Right atrium auricular region (tissue), 2 donors: Measurements from ENCODE around the gene CYGB. TPM values are rescaled to one million over a fixed set of nuclear protein-coding genes. Genes with fewer than 3 reads are reported as not detected.

ENCODE experiments used
- DNase-seq: peaks from one replicate; pipeline ENCODE4 v3.0.0-alpha.2; 2019; ENCODE audit warnings: low spot score
- H3K27ac ChIP-seq, 2 donors: fragments of 200-600 bp; sonication (generic); 1 replicate in 1 of 2; 2 replicates in 1 of 2; pipeline ENCODE4 v1.5.1; 2016 to 2019
- H3K27me3 ChIP-seq, 2 donors: fragments of 200-600 bp; sonication (generic); one replicate each; pipeline versions ENCODE4 v1.5.1 to v1.6.0; 2017 to 2019
- H3K36me3 ChIP-seq: fragments of 200-600 bp; sonication (generic); one replicate; pipeline ENCODE4 v1.5.1; 2016
- H3K4me1 ChIP-seq, 2 donors: fragments of 200-600 bp; sonication (generic); one replicate each; pipeline versions ENCODE4 v1.5.1 to v1.6.0; 2017 to 2019
- H3K4me3 ChIP-seq, 2 donors: fragments of 200-600 bp; sonication (generic); 1 replicate in 1 of 2; 2 replicates in 1 of 2; pipeline ENCODE4 v1.5.1; 2017 to 2019; ENCODE audit warnings: mild to moderate bottlenecking in 1 of 2, moderate library complexity in 1 of 2
- H3K9me3 ChIP-seq, 2 donors: fragments of 200-600 bp; sonication (generic); one replicate each; pipeline ENCODE4 v1.5.1; 2019
- total RNA-seq, 2 donors: library from RNA; depleted of rRNA; stranded (reverse); fragments of >200 nt; gene quantifications; one replicate each; pipeline ENCODE4 v1.1.0, GENCODE V29; 2016
- TF ChIP-seq, protein P1 (sequence below), 2 donors: fragments of 200-600 bp; sonication (generic); IDR thresholded peaks; one replicate each; pipeline ENCODE4 v1.5.1; 2019; ENCODE audit warnings: antibody characterized with exemption in 2 of 2

The CYGB gene
- total RNA-seq, 2 donors from 2014 or later = 23.0 to 48.7 TPM

DNA sequence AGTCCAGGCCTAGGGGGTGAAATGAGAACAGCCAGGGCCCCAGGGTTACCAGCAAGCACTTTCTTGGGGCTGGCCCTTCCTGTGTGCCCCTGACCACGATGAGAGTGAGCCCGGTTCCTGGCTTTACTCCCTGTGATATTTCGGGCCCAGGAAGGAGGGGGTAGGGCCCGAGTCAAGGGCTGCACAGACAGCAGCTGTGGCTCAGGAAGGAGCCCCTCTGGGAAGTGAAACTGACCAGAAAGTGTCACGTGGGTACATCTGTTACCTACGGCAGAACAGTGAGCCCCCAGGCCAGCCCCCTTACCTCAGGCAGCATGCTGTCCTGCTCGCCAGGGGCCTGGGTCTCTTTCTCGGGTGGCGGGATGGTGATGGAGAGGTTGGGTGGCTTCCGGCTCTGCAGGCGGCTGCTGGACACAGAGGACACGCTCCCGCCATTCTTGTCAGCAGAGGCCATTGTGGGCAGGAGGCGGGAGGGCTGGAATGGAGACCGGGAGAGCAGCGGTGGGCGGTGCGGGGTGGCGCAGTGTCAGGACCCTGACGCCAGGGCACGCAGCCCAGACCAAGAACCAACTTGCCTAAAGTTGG, 56.3 kb downstream of the CYGB start:
- Histone ChIP-seq H3K4me3 (no peak overlapping the region), H3K27me3 (no peaks in the 10 kb centered on the region), H3K27ac (peak overlapping the region in 1 of 2 donors; percentile 16), H3K36me3 (no peaks in the 10 kb centered on the region), H3K4me1 (peaks cover 0 to 27% of the 10 kb centered on the region in 2 donors), H3K9me3 (no peaks in the 10 kb centered on the region)
- DNase-seq = no peak
- TF ChIP-seq, protein P1, sequence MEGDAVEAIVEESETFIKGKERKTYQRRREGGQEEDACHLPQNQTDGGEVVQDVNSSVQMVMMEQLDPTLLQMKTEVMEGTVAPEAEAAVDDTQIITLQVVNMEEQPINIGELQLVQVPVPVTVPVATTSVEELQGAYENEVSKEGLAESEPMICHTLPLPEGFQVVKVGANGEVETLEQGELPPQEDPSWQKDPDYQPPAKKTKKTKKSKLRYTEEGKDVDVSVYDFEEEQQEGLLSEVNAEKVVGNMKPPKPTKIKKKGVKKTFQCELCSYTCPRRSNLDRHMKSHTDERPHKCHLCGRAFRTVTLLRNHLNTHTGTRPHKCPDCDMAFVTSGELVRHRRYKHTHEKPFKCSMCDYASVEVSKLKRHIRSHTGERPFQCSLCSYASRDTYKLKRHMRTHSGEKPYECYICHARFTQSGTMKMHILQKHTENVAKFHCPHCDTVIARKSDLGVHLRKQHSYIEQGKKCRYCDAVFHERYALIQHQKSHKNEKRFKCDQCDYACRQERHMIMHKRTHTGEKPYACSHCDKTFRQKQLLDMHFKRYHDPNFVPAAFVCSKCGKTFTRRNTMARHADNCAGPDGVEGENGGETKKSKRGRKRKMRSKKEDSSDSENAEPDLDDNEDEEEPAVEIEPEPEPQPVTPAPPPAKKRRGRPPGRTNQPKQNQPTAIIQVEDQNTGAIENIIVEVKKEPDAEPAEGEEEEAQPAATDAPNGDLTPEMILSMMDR (IDR thresholded peaks at IDR 0.05) = no peak

DNA sequence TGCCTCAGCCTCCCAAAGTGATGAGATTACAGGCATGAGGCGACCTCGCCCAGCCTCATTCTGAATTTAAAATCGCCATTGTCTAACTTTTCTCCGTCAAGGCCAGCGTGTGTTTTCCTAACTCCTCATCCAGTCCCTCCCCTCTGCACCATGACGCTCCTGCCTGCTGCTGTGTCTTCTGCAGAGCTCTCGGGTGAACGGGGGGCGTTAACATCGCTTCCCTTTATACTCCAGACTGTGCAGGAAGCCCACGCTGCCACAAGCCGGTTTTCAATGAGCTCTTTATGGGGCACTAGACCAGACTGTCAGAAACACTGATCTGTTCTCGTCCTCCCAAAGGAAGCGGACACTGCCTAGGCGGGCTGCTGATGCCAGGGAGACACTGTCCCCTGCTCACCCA, 56.9 kb downstream of the CYGB start:
- no peaks in the 10 kb centered on the region for H3K27me3 ChIP-seq
- no peak for DNase-seq
- H3K9me3 ChIP-seq = no peaks in the 10 kb centered on the region
- TF ChIP-seq, protein P1 (IDR thresholded peaks at IDR 0.05) = no peak
- H3K4me1 ChIP-seq = peaks cover 0 to 22% of the 10 kb centered on the region in 2 donors
- no peak overlapping the region for H3K4me3 ChIP-seq
- no peaks in the 10 kb centered on the region for H3K36me3 ChIP-seq
- H3K27ac ChIP-seq = peak overlapping the region in 1 of 2 donors; percentile 16

DNA sequence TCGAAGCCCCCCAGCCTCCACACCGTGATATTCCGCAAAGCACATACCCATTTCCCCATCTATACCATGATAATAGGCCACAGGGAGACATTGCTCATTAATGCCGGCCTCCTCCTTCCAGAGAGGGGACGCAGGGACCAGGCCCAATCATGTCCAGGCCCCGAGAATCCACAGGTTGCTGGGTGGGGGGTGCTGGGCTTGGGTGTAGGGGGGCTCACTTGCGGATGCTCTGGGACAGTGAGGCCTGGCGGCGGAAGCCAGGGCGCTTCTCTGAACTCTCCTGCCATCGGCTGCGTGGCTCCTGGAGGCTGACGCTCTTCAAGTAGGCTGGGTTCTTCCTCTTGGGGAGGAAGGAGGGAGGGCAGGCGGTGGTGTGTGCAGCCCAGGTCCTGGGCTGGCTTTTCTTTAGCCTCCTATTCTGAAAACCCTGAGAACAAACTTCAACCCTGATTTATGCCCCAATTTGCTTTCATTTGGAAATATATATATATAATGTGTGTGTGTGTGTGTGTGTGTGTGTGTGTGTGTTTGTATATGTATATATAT, 57.9 kb downstream of the CYGB start:
- H3K4me3 ChIP-seq = no peak overlapping the region
- H3K36me3 ChIP-seq = no peaks in the 10 kb centered on the region
- no peak for DNase-seq
- peaks cover 0 to 12% of the 10 kb centered on the region in 2 donors for H3K4me1 ChIP-seq
- H3K9me3 ChIP-seq = no peaks in the 10 kb centered on the region
- no peaks in the 10 kb centered on the region for H3K27me3 ChIP-seq
- no peak overlapping the region for H3K27ac ChIP-seq
- TF ChIP-seq, protein P1 (IDR thresholded peaks at IDR 0.05) = no peak

DNA sequence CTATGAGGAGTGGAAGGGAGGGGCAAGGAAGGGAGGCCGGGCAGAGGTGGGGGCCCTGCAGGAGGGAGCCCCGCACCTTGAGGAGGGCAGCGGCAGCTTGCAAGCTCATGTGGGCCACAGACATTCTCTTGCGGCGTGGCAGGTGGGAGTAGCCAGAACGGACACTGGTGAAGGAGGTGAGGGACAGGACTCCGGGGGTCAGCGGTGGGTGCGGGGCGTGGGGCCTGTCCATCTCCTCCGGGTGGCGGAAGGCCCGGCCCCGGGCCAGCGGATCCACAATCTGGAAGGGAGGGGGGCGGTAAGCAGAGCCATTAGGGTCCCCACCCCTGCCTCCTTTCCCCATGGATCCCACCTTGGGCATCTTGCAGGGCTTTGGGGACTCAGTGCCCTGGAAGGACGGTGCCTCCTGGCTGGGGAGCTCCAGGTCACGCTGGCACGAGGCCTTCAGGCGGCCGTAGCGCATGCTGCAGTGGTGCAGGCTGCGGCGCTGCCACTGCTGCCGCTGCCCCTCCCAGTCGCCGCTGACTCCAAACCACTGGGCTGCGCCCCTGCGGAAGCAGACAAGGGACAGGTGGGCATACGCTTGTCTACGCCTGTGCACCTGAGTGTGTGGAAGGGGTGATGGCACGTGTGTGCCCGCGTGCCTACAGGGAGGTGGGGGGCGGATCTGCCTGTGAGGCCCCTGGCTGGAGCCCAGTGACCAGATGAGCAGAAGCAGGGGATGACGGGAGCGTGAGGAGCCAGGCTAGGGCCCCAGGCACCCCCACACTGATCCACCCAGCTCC, 58.6 kb downstream of the CYGB start:
- no peak for DNase-seq

DNA sequence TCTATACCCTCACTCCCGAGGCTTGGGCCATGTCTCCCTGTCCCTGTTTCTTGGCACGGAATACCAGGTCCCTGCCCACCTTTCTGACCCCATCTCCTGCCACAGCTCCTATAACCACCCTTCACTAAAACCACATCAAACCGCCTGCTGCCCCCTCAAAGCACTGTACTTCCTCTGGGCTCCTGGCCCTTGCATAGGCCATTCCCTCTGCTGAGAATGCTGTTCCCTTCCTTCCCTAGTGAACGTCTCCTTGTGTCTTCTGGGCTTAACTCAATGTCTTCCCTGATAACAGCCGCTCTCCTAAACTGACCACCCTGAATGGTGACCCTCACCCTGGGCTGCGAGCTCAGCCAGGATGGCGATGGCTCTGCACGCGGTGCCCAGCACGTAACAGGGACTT, 59.4 kb downstream of the CYGB start:
- DNase-seq = no peak
- Histone ChIP-seq H3K4me1 (peaks cover 0 to 7% of the 10 kb centered on the region in 2 donors), H3K27me3 (no peaks in the 10 kb centered on the region), H3K36me3 (peaks cover 5% of the 10 kb centered on the region), H3K4me3 (no peak overlapping the region), H3K27ac (no peak overlapping the region), H3K9me3 (no peaks in the 10 kb centered on the region)
- TF ChIP-seq, protein P1 (IDR thresholded peaks at IDR 0.05) = no peak

More for the DNA sequence above, 58.6 kb downstream of the CYGB start:
- peaks cover 2% of the 10 kb centered on the region for H3K36me3 ChIP-seq
- peaks cover 0 to 7% of the 10 kb centered on the region in 2 donors for H3K4me1 ChIP-seq
- TF ChIP-seq, protein P1 (IDR thresholded peaks at IDR 0.05) = no peak
- H3K4me3 ChIP-seq = no peak overlapping the region
- H3K27ac ChIP-seq = no peak overlapping the region
- H3K9me3 ChIP-seq = no peaks in the 10 kb centered on the region
- H3K27me3 ChIP-seq = no peaks in the 10 kb centered on the region
